ENCODE results near the gene CT47B1.
"Not testable (repeated sequence)": the region's sequence is repeated elsewhere in the genome, so short reads cannot be mapped to it uniquely, and the experiment has no call there.

The CT47B1 gene

DNA sequence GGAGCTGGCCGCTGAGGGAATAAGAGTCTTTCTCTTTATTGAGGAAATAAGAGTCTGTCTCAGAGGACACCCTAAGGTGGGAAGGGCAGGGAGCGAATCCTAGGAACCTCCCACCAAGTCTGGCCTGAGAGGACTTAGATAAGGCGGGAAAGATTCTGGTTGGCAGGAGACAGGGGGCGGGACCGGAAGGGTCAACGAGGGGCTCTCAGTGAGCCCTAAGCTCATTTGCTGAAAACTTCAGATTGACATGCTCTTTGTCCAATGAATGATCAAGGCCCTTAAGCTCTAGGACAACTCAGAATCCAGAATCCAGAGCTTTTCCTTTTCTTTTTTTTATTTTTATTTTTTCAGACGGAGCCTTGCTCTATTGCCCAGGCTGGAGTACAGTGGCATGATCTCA lies at the start of gene CT47B1:
CT47B1 (minus strand) TSS at position 101 of the 400 bp plus-strand sequence. CDS start 196 bp downstream, outside the sequence.
- not testable (repeated sequence) for H3K4me1 Mint-ChIP-seq (ENCODE audit: low read depth); H3K9me3 Mint-ChIP-seq; H3K27me3 Mint-ChIP-seq (ENCODE audit: low read depth); H3K27ac Mint-ChIP-seq; H3K4me3 Mint-ChIP-seq; DNase-seq (ENCODE audit: low spot score); H3K36me3 Mint-ChIP-seq (ENCODE audit: low read depth)

DNA sequence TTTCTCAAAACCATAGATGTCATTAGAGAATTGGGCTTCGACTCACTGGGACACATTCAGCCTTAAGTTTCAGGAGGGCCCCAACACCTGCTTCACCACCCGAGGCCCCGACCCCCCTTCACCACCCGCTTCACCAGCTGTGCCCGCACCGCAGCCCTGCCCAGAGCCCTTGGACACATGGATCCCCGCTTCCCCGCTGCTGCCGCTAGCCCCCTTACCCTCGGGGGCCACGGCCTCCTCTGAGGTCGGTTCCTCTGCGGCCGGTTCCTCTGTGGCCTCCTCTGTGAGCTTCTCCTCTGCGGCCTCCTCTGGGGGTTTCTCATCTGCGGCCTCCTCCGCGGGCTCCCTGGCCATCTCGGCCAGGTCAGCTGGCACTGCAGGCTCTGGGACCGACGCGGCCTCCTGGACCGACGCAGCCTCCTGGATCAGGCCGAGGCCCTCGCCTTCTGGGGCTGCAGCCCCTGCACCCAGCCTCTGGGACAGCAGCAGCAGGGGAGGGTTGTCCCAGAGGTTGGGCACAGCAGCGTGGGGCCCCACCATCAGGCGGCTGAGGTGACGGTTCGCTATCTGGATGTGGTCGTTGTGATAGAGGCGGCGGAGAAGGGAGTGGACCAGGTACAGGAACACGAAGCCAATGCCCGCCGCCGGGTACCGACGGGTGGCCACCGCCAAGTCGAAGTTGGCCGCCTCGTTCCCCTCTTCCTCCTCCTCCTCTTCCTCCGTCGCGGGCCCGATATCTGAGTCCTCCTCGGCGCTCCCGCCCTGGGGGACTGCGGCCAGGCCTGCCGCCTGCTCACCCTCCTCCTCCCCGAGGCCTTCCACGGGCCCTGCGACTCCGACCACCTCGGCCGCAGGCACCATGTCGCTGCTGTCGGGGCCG lies 748 bp downstream of the CT47B1 start:
- no peak for DNase-seq (ENCODE audit: low spot score)
- Mint-ChIP-seq H3K36me3 (ENCODE audit: low read depth) (no peaks in the 10 kb centered on the region), H3K27me3 (ENCODE audit: low read depth) (no peaks in the 10 kb centered on the region), H3K27ac (no peak overlapping the region), H3K4me1 (ENCODE audit: low read depth) (no peaks in the 10 kb centered on the region), H3K4me3 (no peak overlapping the region), H3K9me3 (no peaks in the 10 kb centered on the region)

DNA sequence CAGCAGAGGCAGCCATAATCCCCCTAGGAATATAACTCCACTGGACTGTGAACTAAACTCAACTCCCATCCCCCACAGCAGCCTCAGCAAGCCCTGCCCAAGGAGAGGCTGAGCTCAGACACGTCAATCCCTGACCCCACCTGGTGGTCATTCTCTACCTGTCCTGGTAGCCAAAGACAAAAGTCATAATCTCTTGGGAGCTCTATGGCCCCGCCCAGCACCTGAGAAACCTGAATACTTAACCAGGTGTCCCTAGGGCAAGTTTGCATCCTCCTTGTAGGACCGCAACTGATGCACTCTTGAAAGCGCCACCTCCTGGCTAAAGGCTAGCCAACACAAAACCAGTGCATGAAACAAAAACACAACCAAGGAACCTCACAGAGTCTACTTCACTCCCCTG lies 18.4 kb downstream of the CT47B1 start:
- H3K9me3 Mint-ChIP-seq, result no peaks in the 10 kb centered on the region
- H3K27ac Mint-ChIP-seq, result no peak overlapping the region
- no peak for DNase-seq (ENCODE audit: low spot score)
- H3K4me3 Mint-ChIP-seq, result no peak overlapping the region
- peaks cover 14% of the 10 kb centered on the region for H3K4me1 Mint-ChIP-seq (ENCODE audit: low read depth)
- no peaks in the 10 kb centered on the region for H3K27me3 Mint-ChIP-seq (ENCODE audit: low read depth)
- no peaks in the 10 kb centered on the region for H3K36me3 Mint-ChIP-seq (ENCODE audit: low read depth)

DNA sequence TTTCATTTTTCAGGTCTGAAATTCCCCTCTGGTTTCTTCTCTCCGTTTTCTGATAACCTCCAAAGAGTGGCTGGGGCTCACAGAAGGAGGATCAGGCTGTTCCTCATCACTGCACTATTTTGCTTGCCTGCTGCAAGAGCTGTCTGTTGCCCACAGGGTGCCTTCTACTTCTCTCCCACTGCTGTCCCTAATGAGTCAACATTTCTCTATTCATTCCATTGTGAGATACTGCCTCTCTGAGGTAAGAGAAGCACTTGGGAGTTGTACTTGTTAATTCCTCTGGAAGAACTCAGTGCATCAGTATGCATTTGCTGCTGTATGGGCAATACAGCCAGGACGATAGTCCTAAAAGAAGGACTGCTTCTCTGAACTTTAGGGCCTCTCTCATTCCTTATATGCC lies 34.8 kb downstream of the CT47B1 start:
- Mint-ChIP-seq H3K36me3 (ENCODE audit: low read depth) (no peaks in the 10 kb centered on the region), H3K27me3 (ENCODE audit: low read depth) (no peaks in the 10 kb centered on the region), H3K9me3 (no peaks in the 10 kb centered on the region), H3K4me1 (ENCODE audit: low read depth) (no peaks in the 10 kb centered on the region), H3K4me3 (no peak overlapping the region), H3K27ac (no peak overlapping the region)
- DNase-seq (ENCODE audit: low spot score), result no peak

DNA sequence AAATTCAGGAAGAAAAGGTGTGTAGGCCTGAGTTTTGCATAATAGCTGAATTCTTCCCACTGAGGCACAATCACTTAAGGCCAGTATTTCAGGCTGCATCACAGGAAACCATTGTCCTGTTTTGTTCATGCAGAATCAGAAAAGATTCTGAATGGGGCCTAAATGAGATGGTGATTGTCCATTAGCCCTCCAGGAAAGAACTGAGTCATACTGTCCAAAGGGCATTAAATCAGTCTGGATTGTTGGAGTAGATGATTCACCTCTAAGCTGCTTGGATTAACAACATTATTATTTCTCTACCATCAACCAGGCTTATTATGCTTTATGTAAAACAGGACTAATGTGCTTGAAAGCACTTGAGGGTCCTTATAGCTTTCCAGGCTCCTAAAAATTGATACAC lies 36.2 kb downstream of the CT47B1 start:
- H3K36me3 Mint-ChIP-seq (ENCODE audit: low read depth), result no peaks in the 10 kb centered on the region
- H3K27me3 Mint-ChIP-seq (ENCODE audit: low read depth), result no peaks in the 10 kb centered on the region
- no peak overlapping the region for H3K4me3 Mint-ChIP-seq
- DNase-seq (ENCODE audit: low spot score), result no peak
- no peak overlapping the region for H3K27ac Mint-ChIP-seq
- no peaks in the 10 kb centered on the region for H3K9me3 Mint-ChIP-seq
- H3K4me1 Mint-ChIP-seq (ENCODE audit: low read depth), result no peaks in the 10 kb centered on the region

DNA sequence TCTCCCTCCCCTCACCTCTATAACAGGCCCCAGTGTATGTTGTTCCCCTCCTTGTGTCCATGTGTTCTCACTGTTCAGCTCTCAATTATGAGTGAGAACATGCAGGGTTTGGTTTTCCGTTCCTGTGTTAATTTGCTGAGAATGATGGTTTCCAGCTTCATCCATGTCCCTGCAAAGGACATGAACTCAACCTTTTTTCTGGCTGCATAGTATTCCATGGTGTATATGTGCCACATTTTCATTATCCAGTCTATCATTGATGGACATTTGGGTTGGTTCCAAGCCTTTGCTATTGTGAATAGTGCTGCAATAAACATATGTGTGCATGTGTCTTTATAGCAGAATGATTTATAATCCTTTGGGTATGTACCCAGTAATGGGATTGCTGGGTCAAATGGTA lies 48.5 kb downstream of the CT47B1 start:
- not testable (repeated sequence) for H3K4me1 Mint-ChIP-seq (ENCODE audit: low read depth); H3K27me3 Mint-ChIP-seq (ENCODE audit: low read depth); DNase-seq (ENCODE audit: low spot score); H3K4me3 Mint-ChIP-seq; H3K27ac Mint-ChIP-seq; H3K36me3 Mint-ChIP-seq (ENCODE audit: low read depth)
- H3K9me3 Mint-ChIP-seq, result peaks cover 21% of the 10 kb centered on the region

DNA sequence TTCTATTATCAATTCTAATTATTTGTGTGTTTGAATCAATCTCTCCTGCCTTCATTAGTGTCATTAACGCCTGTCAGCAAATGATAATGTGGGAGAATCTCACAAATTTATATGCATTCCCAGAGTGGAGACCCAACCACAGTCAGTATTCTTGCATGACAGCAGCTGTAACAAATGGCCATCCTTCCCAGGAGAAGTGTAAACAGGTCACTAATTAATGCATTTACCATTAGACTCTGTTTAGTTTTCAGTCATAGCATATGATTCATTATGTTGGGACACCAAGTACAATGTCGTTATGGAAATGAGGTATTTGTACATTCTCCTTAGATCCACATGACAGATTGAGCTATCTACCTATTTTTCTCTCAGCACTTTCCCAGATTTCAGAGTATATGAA lies 50.5 kb downstream of the CT47B1 start:
- no peak overlapping the region for H3K27ac Mint-ChIP-seq
- no peaks in the 10 kb centered on the region for H3K4me1 Mint-ChIP-seq (ENCODE audit: low read depth)
- H3K4me3 Mint-ChIP-seq, result no peak overlapping the region

DNA sequence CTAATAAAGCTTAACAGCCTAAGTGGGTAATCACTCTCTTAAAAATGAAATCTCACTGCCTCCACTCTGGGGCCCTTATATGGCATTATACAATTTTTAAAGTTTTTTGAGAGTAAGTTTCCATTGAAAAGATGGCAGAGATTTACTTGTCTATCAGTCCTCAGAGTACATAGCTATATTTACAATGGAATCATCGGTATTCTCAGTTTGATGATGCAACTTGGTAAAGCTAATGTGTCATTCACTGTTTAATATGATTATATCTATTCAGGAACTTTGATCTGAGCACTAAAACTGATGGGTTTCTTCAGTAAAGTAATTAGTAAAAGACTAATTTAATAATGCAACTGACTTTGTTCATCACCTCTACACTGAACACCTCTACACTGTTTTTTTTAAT lies 51.6 kb downstream of the CT47B1 start:
- Mint-ChIP-seq H3K27me3 (ENCODE audit: low read depth) (no peaks in the 10 kb centered on the region), H3K4me3 (no peak overlapping the region), H3K27ac (no peak overlapping the region), H3K9me3 (peaks cover 5% of the 10 kb centered on the region), H3K36me3 (ENCODE audit: low read depth) (no peaks in the 10 kb centered on the region), H3K4me1 (ENCODE audit: low read depth) (no peaks in the 10 kb centered on the region)
- DNase-seq (ENCODE audit: low spot score), result no peak

More for the DNA sequence above, 50.5 kb downstream of the CT47B1 start:
- DNase-seq (ENCODE audit: low spot score), result no peak
- H3K9me3 Mint-ChIP-seq, result peaks cover 9% of the 10 kb centered on the region
- H3K36me3 Mint-ChIP-seq (ENCODE audit: low read depth), result no peaks in the 10 kb centered on the region
- no peaks in the 10 kb centered on the region for H3K27me3 Mint-ChIP-seq (ENCODE audit: low read depth)

DNA sequence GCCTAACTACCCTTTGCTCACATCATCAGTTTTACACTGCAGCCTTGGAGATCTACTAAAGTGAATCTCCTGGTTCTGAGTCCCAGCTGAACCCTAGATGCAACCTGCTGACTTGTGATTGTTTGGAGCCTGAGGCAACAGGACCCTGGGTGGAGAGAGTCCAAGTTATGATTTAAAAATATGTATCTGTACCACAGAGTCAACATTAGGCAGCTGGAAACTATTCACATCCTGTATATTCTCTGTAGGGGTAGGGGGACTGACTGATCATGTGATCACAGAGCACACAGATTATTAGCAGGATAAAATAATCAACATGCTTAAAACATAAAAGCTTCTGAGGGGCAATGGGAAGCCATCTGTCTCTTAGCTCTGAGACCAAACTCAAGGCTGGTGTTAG lies 52.1 kb downstream of the CT47B1 start:
- no peak overlapping the region for H3K27ac Mint-ChIP-seq
- no peaks in the 10 kb centered on the region for H3K27me3 Mint-ChIP-seq (ENCODE audit: low read depth)
- DNase-seq (ENCODE audit: low spot score), result no peak
- peaks cover 5% of the 10 kb centered on the region for H3K9me3 Mint-ChIP-seq
- no peaks in the 10 kb centered on the region for H3K4me1 Mint-ChIP-seq (ENCODE audit: low read depth)
- H3K36me3 Mint-ChIP-seq (ENCODE audit: low read depth), result no peaks in the 10 kb centered on the region
- H3K4me3 Mint-ChIP-seq, result no peak overlapping the region

Measured in T-helper 2 cell treated with Interferon-gamma antibody and Interleukin-4, amounts not matched to agents 5 μg/mL and 100 μg/mL, for 36 hours (primary cell).